GM04504 (cell line): ENCODE results near the gene TNPO2.

Source experiments
- DNase-seq: peaks from one replicate; pipeline ENCODE4 v3.0.0-alpha.2; 2012; ENCODE audit warnings: low read depth

TNPO2 gene

DNA sequence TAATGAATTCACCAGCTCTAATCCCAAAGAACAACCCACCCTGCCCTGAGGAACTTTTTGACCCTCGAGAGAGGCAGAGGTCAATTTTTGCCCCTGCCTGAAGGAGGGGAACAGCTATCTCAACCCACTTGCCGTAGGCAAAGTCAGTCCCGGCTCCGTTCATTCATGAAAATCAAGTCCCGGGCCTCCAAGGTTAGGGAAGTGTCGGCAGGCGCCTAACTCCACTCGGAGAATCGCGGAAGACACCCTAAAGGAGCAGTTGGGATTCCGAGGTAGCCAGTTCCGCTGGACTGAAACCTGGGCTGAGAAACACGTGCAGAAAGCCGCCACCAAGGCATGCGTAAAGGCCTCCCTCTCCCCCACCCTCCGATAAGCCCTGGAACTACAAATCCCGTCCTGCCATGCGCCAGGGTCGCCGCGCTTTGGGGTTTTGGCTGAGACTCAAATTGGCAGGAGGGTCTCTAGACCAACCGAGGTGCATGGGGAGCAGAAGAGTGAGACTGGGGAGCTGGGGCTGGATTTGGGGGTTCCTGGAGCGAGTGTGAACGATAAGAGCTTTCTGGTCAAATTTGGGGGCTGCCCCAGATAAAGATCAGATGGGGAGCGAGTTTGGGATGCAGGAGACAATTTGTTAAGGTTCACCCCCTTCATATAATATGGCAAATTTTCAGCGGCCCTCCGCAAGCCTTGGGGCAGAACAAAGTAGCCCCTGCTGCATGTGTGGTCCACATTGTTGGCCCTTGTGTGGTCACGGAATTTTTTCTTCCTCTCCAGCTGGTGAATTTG lies at the start of gene TNPO2:
Gene TNPO2 (minus strand): TSS at position 292 of the 786 bp plus-strand sequence. CDS start 2,955 bp downstream, outside the sequence.
- no peak for DNase-seq

DNA sequence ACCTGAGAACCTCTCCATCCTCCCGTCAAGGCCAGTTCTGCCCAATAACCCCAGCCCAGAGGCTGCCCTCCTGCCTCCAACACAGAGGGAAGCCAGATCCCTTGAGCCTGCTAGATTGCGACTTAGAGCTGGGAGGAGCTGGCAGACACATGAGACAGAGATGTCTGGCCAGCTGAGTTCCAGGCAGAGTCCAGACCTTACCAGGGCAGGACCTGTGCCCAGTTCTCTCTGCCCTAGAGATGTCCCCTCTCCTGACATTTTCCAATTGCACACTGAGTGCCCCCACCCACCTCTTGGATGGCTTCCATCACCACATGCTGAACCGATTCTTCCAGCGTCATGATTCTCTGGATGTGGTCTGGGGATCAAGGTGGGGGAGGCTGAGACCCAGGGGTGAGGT lies 48.6 kb upstream of the TNPO2 start:
- no peak for DNase-seq

DNA sequence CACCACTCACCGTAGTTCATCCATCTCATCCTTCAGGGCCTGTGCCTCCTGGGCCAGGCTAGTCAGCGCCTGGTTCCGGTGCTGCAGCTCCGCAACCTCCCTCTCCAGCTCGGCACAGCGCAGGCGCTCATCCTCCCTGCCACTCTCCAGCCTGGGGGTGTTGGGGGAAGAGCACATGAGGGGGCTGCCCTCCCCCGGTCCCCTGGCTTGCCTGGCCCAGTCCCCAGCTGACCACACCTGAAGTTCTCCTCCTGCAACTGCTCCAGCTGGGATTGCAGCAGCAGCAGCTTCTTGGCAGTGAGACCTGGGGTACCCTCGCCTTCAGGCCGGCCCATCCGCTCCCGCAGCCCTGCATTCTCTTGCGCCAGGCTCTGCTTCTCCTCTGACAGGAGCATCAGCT lies 47.2 kb upstream of the TNPO2 start:
- no peak for DNase-seq

DNA sequence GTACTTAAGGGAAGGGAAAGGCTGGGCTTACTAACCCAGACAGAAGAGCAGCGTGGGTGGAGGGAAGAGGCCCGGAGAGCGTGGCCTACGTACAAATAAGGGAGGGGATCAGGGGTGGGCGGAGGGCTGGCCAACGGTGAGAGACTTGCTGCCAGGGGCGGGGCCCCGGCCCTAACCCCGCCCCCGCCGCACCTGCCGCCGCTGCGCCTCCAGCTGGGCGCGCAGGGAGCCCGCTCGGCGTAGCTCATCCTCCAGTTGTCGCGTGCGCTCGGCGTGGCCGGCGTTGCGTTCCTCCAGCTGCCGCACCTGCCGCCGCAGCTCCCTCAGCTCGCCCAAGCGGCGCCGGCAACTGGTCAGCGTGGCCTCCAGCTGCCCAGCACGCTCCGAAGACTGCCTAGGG lies 46.0 kb upstream of the TNPO2 start:
- DNase-seq = no peak

DNA sequence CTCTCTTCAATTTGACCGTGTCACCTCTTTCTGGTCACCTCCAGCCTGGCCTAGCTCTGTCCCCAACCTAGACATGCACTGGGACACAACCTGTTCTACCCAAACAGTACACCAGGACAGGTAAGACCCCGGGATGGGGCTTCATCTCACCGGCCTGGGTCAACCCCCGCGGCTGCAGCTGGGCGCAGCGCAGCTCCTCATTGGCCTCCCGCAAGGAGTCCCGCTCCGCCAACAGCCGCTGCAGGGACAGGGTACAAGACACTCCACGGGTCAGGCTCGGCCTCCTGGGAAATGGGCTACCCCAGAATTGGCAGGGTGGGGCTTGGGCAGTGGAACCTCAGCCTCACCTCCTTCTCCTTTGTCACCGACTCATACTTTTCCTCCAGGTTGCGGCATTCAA lies 43.9 kb upstream of the TNPO2 start:
- no peak for DNase-seq

DNA sequence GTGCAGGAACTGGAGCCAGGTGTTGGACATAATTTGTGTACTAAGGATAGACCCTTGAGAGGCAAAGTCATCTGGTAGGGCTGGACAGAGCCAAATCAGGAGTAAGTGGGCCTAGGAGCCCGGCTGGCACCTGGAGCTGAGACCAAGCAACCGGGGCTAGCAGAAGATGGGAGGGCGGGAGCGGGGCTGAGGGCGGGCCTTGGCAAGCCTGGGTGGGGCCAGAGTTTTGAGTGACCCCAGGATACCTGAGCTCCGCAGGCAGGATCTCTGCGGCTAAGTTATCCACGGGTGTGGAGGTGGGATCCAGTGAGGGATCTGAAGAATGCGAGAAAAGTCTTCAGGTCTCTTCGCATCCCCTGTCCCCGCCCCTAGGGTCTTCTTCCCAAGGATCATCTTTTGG lies 43.4 kb upstream of the TNPO2 start:
- no peak for DNase-seq

DNA sequence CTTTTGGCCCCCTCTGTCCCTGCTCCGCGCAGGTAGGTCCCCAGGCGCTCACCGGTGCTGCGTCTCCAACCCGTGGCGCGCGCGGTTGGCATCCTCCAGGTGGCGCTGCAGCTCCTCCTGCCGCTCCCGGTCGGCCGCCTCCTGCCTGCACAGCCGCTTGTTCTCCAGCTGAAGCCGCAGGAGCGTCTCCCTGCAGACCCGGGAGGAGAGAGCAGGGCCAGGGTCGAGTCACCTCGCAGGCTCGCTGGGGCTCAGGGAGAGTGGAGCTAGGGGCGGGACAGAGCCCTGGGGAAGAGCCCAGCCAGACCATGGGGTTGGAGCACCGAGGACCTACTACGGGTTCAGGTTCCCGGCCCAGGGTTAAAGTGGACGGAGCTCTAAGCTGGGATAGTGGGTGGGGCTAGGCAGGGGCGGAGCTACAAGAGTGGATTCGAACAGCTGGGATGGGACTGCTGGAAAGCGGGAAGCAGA lies 42.4 kb upstream of the TNPO2 start:
- DNase-seq = no peak

DNA sequence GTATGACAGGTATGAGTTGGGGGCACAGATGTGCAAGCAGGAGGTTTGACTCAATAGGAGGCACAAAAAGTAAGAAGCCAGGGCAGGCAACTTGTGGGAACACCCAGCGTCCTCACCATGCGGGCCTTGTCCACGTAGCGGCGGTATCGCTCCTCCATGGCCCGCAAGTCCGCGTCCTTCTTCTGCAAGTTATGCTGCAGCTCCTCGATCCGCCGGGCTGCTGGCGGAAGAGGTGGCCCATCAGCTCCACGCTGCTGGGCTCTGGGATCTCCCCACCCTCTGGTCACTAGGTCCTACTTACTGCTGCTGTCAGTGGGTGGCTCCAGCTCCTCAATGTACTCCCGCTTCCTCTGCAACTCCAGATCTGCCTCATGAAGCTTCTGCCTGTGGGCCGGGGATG lies 41.0 kb upstream of the TNPO2 start:
- DNase-seq = no peak

DNA sequence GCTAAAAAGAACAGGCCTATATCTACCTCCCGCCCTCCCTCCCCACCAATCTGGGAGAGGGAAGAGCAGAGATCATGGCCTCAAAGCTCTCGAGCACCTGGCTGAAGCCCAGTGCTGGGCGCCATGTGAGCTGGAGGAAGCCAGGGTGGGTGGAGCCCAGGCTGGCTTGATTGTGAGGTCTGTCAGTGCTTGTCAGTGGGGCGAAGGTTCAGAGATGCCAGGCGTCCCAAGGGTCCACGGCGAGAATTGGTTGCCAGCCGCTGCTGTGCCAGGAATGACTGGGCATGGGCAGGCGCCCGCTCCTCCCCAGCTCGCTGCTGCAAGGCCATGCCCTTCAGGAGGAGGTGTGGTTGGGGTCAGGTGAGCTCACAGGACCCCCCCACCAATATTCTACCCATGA lies 39.4 kb upstream of the TNPO2 start:
- DNase-seq = no peak

DNA sequence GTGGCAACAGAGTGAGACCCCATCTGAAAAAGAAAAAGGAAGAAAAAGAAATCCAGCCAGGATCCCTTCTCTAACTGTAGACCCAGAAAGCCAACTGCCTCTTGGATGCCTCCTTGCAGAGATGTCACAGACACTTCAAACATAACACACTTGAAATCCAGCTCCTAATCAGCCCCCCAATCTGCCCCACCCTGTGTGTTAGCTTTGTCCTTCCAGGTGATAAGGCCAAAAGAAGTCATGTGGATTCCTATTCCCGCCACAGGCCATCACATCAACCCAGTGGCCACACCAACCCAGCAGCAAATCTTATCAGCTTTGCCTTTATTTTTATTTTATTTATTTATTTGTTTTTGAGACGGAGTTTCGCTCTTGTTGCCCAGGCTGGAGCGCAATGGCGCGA lies 36.0 kb upstream of the TNPO2 start:
- DNase-seq = no peak

DNA sequence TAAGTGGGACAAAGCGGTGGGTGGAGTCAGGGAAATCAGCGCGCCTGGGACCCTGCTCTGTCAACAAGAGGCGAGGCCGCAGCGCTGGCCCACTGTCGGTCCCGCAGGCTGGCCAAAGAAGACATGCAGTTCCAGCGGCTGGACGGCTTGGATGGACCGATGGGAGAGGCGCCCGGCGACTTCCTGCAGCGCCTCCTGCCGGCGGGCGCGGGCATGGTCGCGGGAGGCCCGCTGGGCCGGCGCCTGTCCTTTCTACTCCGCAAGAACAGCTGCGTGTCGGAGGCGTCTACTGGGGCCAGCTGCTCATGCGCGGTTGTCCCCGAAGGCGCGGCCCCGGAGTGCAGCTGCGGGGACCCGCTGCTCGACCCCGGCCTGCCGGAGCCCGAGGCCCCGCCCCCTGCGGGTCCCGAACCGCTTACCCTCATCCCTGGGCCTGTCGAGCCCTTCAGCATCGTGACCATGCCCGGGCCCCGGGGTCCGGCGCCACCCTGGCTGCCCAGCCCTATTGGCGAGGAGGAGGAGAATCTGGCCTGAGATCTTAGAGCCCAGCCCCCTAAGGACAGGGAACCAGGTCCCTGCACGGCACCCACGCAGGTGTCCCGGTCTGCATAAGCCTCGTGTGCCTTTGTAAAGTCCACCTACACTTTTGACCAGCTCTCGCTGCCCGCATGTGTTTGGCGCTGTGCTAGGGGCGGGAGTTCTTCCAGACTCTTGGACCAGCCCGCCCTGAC lies 34.0 kb upstream of the TNPO2 start:
- DNase-seq = peak; percentile 53

DNA sequence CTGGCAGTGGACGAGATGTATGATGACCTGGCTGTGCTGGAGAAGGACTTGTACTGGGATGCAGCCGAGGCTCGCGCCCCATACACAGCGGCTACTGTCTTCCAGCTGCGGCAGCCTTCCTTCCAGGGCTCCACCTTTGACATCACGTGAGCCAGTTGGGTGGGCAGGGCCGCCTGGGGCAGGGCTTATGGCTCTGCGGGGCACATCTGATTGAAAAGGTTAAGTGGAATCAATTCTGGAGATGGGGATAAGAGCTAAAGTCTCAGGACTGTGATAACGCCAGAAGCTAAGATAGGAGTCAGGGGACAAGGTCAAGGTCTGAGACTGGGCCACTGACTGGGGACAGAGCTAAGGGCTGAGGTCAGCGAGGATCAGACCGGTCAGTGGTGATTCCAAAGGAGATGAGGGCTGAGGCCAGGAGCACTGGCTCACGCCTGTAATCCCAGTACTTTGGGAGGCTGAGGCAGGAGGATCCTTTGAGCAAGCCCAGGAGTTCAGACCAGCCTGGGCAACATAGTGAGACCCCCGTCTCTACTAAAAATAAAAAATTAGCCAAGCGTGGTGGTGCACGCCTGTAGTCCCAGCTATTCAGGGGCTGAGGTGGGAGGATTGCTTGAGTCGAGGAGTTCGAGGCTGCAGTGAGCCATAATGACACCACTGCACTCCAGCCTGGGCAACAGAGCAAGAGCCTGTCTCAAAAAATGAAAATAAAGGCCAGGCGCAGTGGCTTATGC lies 32.6 kb upstream of the TNPO2 start:
- no peak for DNase-seq

DNA sequence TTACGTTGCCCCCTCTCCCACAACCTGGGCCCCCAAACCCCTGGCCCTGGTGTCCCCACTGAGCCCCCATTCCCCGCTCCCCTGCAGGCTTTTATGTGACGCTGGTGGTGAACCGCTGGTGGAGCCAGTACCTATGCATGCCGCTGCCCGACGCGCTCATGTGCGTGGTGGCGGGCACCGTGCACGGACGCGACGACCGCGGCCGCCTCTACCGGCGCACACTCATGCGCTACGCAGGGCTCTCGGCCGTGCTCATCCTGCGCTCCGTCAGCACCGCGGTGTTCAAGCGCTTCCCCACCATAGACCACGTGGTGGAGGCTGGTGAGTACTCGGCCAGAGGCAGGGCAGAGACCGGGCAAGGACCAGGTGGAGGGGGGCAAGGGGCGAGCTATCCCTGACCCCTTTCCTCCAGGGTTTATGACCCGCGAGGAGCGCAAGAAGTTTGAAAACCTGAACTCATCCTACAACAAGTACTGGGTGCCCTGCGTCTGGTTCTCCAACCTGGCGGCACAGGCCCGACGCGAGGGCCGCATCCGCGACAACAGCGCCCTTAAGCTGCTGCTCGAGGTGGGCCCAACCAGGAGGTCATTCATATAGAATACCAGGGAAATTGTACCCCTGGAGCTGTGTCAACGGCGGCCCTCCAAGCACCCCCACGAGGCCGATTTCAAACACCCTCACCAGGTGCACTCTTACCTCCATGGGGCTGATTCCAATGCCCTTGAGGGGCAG lies 30.9 kb upstream of the TNPO2 start:
- no peak for DNase-seq

DNA sequence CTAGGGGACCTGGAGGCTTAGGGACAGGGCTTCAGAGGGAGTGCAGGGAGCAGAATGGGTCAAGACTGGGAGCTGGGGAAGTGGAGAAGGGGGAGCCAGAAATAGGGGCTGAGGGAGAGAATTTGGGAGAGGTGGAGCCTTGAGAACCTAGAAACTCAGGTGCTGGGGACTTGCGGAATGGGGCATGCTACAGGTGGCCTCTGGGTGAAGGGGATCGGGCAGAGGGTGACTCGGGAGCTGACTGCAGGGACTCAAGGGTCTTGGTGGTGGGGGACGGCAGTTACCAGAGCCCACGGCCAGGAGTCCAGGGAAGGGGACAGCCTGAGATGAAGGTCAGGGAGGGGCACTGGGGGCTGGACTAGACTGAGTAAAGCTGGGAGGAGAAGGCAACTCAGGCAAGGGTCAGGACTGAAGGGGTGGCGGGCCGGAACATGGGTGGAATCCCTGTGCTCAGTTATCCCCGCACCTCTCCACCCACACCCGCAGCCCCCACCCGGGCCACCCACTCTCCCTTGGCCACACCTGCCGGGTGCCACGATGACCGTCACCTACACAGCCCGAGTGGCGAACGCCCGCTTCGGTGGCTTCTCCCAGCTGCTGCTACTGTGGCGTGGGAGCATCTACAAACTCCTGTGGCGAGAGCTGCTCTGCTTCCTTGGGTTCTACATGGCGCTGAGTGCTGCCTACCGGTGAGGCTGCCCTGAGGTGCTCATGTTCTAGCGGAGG lies 28.5 kb upstream of the TNPO2 start:
- DNase-seq = no peak

DNA sequence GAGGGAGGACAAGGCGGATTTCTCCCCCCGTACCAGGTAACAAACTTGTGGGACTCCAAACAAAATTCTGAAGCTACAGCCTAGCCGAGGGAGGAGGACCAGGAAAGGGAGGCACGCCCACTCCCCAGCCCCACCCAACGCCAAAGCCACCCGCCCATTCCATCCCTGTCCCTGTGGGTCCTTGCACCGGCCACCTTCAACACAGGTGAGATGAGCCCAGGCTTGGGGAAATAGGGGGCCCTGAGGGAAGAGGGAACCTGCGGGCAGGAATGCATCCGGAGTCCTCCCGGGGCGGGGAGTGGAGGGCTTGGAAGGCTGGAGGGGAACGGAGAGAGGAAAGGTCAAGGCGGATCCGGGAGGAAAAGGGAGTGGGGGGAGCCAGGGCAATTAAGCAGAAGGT lies 27.9 kb upstream of the TNPO2 start, which contains the start of gene BEST2:
Gene BEST2 (plus strand): TSS at position 157 of the 400 bp plus-strand sequence. CDS start 802 bp downstream, outside the sequence.
- no peak for DNase-seq

DNA sequence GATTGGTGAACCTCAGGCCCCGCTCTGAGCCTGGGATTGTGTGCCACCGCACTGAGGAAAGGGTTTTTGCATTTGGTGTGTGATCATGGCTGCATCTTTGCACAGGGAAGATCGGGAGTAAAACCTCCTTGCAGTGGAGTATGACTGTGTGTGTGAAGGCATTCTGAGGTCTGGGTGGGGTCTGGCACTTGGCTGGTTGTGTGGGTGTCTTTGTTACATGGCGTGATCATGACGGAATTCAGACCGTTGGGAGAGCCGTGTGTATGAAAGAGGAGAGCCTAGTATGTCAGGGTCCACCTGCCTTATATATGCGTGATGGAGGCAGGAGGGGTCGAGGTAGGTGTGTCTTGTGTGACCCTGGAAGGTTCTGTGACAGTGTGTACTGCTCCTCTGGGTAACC lies 27.1 kb upstream of the TNPO2 start:
- no peak for DNase-seq

DNA sequence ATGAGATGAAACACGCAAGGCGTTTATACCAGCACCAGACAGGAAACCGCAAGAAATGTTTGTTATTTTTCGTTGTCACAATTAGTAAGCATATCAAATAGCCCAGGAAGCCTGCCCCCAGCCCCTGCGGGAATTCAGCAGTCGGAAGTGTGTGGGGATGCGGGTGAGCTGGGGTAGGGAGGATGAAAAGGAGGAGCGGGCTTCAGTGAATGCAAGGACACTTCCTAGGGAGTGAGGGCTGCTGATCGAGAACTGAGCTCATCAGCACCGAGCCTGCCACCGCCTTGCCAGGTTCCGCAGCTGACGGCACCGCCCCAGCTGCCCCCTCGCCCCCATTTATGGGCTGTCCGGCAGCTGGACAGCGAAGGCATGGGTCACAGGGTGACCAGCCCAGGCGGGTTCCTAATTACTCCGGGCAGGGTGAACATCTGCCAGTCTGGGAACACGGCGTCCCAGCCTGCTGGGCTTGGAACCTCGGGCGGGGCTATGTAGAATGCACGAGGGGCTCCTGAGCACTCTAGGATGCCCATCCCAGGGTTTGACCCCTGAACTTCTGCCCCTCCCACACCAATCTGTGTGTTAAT lies 26.3 kb upstream of the TNPO2 start:
- DNase-seq = no peak

DNA sequence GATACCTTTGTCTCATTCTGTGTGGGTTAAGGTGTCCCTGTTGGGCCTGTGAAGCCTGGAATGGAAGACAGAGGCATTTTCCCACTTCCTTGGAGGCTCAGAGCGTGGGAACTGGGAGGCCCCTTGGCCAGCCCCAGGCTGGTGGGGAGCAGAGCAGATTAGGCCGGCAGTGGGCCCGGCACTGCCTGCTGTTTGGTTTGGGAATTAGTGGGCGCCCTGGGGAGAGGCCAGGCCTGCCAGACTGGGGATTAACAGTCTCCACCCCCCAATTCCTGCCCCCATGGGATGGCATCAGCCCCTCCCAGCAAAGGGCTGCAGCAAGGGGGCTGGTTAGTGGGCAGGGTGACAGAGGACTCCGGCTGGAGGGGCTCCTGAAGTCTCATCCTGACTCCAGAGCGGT lies 24.8 kb upstream of the TNPO2 start:
- DNase-seq = no peak

DNA sequence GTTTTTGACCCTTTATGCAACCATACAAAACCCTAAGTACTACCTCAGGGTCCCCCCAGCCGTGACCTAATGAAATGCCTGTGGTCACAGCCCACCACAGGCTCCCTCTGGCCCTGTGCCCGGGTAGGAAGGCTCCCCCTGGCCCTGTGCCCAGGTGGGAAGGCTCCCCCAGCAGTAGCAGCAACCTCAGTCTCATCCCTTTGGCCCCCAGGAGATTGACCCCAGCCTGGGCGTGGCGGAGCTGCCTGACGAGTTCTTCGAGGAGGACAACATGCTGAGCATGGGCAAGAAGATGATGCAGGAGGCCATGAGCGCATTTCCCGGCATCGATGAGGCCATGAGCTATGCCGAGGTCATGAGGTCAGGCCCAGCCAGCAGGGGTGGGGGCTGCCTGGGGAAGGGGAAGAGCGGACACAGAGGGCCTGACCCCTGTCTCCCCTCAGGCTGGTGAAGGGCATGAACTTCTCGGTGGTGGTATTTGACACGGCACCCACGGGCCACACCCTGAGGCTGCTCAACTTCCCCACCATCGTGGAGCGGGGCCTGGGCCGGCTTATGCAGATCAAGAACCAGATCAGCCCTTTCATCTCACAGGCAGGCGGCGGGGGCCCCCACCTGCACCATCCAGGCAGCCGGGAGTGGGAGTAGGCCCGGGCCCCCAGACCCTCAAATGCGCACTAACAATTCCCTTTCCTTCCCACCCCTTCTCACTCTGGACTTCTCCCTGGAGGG lies 21.6 kb upstream of the TNPO2 start:
- no peak for DNase-seq

DNA sequence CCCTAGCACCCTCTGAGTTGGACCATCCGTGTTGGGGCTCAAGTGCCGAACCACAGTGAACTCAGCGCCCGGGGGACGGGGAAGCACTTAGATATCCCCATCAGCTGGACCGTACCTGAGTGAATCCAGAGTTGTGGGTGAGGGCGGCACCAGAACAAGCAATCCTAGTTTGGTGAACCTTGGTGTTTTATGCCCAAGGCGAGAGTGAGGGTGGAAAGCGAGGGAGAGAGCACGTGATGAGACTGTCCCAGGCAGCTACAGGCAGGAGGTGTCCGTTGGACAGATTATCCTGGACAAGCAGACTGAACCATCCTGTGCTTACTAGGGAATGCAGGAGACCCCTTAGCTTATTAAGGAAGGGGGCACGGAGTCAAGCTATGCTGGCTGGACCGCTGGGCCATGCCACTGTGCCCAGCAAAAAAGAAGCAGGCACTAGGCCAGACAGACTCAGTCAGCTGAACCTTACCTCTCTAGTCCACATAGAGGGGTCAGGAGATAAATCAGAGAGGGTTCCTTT lies 14.2 kb upstream of the TNPO2 start:
- DNase-seq = no peak
